ENCODE results near the gene YPEL2.

DNA sequence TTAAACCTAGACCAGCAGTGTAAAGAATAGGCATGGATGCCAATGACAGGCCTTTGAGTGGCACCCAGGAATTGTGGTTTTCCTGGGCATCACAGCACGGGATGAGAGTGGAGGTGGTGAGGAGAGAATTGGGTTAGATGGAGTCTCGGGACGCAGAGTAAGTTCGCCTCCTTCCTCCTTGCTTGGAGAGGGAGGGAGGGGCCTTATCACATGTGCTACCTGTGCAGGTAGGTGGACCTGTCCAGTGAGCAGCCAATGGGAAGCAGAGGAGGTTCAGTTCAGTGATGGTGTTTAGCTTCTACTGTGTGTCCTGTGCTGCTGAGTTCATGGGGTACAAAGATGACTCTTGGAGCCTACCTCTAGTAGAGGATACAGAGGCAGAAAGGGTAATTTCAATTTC, 14.9 kb downstream of the YPEL2 start:
- TF ChIP-seq CTCF (IDR thresholded peaks at IDR 0.05) (no peak), EZH2 (IDR thresholded peaks at IDR 0.05; ENCODE audit: borderline replicate concordance, insufficient read depth, low read depth, low read length, poor library complexity, severe bottlenecking) (no peak)

Data from B cell (primary cell).